Panc1 (cell line): ENCODE results near the gene ITPR3. TPM values are rescaled to one million over a fixed set of nuclear protein-coding genes. Genes with fewer than 3 reads are reported as not detected.

Experiments
- ATAC-seq: fragments of 200-7000 bp; cut with Tn5 transposase; 2 replicates; pipeline ENCODE4 v1.9.1; 2020; ENCODE audit warnings: mild to moderate bottlenecking, moderate library complexity
- BruUV-seq: library from RNA; stranded (reverse); fragments of 400-500 nt; replicated peaks from 2 replicates; lab custom pipeline; 2021; lab: Mats Ljungman, UMichigan
- CTCF ChIA-PET: fragments of 300-600 bp; sonication (Branson Sonifier 250); formaldehyde crosslinking; loops from one replicate; lab custom pipeline; 2022; ENCODE audit warnings: antibody characterized with exemption; lab: Charles Lee
- POLR2A ChIA-PET: fragments of 300-600 bp; sonication (Branson Sonifier 250); formaldehyde crosslinking; loops from one replicate; lab custom pipeline; 2022; ENCODE audit warnings: antibody characterized with exemption; lab: Charles Lee
- DNase-seq: peaks from one replicate; pipeline ENCODE4 v3.0.0-alpha.2; 2010; ENCODE audit warnings: low read depth, low spot score
- H3K27ac ChIP-seq: 2 replicates; pipeline ENCODE4 v1.5.1; 2011; ENCODE audit warnings: mild to moderate bottlenecking, low read length, inconsistent platforms
- H3K27me3 ChIP-seq: fragments of 200-500 bp; sonication (Bioruptor generic); 2 replicates; pipeline ENCODE4 v1.6.0; 2014; ENCODE audit warnings: low read length, inconsistent platforms; ENCODE audit not compliant: control insufficient read depth, insufficient read depth
- H3K36me3 ChIP-seq: fragments of 200-500 bp; sonication (Bioruptor generic); 2 replicates; pipeline ENCODE4 v1.5.1; 2014; ENCODE audit warnings: inconsistent platforms, mild to moderate bottlenecking, low read length, moderate library complexity; ENCODE audit not compliant: control insufficient read depth, insufficient read depth
- H3K4me1 ChIP-seq: 2 replicates; pipeline ENCODE4 v1.5.1; 2011; ENCODE audit warnings: inconsistent platforms, mild to moderate bottlenecking, low read length, moderate library complexity; ENCODE audit not compliant: control insufficient read depth, insufficient read depth
- H3K4me3 ChIP-seq, 2 experiments: 2 replicates each; pipeline ENCODE4 v1.5.1; 2011 to 2012; ENCODE audit warnings: low read depth in 2 of 2, low read length in 2 of 2, mild to moderate bottlenecking in 2 of 2, inconsistent platforms in 1 of 2, moderate library complexity in 1 of 2
- H3K9me3 ChIP-seq: fragments of 200-500 bp; sonication (Bioruptor generic); 2 replicates; pipeline ENCODE4 v1.5.1; 2014; ENCODE audit warnings: low read depth, mild to moderate bottlenecking, inconsistent platforms, low read length, moderate library complexity; ENCODE audit not compliant: control insufficient read depth, insufficient read depth
- CTCF ChIP-seq: fragments of 450-650 bp; IDR thresholded peaks from 2 replicates; pipeline ENCODE4 v1.5.1; 2017; ENCODE audit warnings: mild to moderate bottlenecking
- POLR2AphosphoS5 ChIP-seq: IDR thresholded peaks from 2 replicates; pipeline ENCODE4 v1.6.1; 2012; ENCODE audit warnings: mild to moderate bottlenecking, low read depth, low read length, moderate library complexity
- SIN3A ChIP-seq: IDR thresholded peaks from 2 replicates; pipeline ENCODE4 v1.6.1; 2012; ENCODE audit warnings: low read depth, mild to moderate bottlenecking, low read length, moderate library complexity, borderline replicate concordance; ENCODE audit not compliant: insufficient read depth
- TCF7L2 ChIP-seq: IDR thresholded peaks from 2 replicates; pipeline ENCODE4 v1.6.1; 2011; ENCODE audit warnings: mild to moderate bottlenecking, low read depth, low read length, inconsistent platforms
- in situ Hi-C: cut with HindIII; loops from 2 replicates; pipeline ENCODE4 v1.10.0; 2016; ENCODE audit warnings: low sequenced_read_pairs, low pct_unique_long_range_greater_than_20kb
- intact Hi-C: fragments of 100-400 bp; cut with micrococcal nuclease; formaldehyde crosslinking; loops from one replicate; pipeline ENCODE4 v1.10.0; 2022; ENCODE audit not compliant: unreplicated experiment
- total RNA-seq: library from RNA; stranded (reverse); gene quantifications from one replicate; pipeline ENCODE4 v1.2.1, GENCODE V29; 2021; ENCODE audit not compliant: unreplicated experiment
- TF ChIP-seq, protein P1 (sequence below), 2 experiments: IDR thresholded peaks; 2 replicates each; pipeline ENCODE4 v1.6.1; 2011 to 2012; ENCODE audit warnings: low read depth in 2 of 2, control low read depth in 1 of 2, low read length in 1 of 2, mild to moderate bottlenecking in 1 of 2, moderate library complexity in 1 of 2; ENCODE audit not compliant: insufficient read depth in 1 of 2

ITPR3 gene
- total RNA-seq, 1 experiment from 2014 or later = 65.8 TPM

DNA sequence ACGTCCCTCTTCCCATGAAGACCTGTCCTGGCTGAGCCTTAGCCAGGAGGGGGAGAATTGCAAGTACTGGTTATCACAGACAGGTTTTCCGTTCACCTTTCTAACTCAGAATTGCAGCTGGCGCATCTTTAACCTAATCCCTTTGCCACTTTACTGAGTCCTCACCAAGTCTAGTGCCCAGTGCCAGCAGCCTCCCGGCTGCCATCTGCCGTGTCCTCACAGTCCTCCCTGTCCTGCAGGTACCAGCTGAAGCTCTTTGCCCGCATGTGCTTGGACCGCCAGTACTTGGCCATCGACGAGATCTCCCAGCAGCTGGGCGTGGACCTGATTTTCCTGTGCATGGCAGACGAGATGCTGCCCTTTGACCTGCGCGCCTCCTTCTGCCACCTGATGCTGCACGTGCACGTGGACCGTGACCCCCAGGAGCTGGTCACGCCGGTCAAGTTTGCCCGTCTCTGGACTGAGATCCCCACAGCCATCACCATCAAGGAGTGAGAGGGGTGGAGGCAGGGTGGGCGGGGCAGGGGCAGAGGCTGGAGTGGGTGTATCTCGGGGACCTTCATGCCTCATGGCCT, 49.1 kb downstream of the ITPR3 start:
- ChIA-PET POLR2A (no interaction called here), CTCF (interaction anchor here (0.5 kb wide), 1 partner anchor 74 kb away, joined by 4 read pairs; no protein-coding TSS in a partner anchor)
- no TSS peak for BruUV-seq
- H3K9me3 ChIP-seq = no peaks in the 10 kb centered on the region
- in situ Hi-C loops (no loop called here), intact Hi-C loops (no loop called here)
- H3K27me3 ChIP-seq = no peaks in the 10 kb centered on the region
- no peaks in the 10 kb centered on the region; the same call in none of the 2 replicates for H3K36me3 ChIP-seq
- H3K4me1 ChIP-seq = peaks cover 13% of the 10 kb centered on the region
- DNase-seq = no peak
- no peak overlapping the region for H3K27ac ChIP-seq
- TF ChIP-seq CTCF (no peak), SIN3A (no peak), TCF7L2 (no peak), POLR2AphosphoS5 (no peak)
- TF ChIP-seq, protein P1, sequence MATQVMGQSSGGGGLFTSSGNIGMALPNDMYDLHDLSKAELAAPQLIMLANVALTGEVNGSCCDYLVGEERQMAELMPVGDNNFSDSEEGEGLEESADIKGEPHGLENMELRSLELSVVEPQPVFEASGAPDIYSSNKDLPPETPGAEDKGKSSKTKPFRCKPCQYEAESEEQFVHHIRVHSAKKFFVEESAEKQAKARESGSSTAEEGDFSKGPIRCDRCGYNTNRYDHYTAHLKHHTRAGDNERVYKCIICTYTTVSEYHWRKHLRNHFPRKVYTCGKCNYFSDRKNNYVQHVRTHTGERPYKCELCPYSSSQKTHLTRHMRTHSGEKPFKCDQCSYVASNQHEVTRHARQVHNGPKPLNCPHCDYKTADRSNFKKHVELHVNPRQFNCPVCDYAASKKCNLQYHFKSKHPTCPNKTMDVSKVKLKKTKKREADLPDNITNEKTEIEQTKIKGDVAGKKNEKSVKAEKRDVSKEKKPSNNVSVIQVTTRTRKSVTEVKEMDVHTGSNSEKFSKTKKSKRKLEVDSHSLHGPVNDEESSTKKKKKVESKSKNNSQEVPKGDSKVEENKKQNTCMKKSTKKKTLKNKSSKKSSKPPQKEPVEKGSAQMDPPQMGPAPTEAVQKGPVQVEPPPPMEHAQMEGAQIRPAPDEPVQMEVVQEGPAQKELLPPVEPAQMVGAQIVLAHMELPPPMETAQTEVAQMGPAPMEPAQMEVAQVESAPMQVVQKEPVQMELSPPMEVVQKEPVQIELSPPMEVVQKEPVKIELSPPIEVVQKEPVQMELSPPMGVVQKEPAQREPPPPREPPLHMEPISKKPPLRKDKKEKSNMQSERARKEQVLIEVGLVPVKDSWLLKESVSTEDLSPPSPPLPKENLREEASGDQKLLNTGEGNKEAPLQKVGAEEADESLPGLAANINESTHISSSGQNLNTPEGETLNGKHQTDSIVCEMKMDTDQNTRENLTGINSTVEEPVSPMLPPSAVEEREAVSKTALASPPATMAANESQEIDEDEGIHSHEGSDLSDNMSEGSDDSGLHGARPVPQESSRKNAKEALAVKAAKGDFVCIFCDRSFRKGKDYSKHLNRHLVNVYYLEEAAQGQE (IDR thresholded peaks at IDR 0.05; ENCODE audit: insufficient read depth in 1 of 2, low read depth in 2 of 2, low read length in 1 of 2) = no peak
- no peak overlapping the region for H3K4me3 ChIP-seq
- ATAC-seq = no peak

DNA sequence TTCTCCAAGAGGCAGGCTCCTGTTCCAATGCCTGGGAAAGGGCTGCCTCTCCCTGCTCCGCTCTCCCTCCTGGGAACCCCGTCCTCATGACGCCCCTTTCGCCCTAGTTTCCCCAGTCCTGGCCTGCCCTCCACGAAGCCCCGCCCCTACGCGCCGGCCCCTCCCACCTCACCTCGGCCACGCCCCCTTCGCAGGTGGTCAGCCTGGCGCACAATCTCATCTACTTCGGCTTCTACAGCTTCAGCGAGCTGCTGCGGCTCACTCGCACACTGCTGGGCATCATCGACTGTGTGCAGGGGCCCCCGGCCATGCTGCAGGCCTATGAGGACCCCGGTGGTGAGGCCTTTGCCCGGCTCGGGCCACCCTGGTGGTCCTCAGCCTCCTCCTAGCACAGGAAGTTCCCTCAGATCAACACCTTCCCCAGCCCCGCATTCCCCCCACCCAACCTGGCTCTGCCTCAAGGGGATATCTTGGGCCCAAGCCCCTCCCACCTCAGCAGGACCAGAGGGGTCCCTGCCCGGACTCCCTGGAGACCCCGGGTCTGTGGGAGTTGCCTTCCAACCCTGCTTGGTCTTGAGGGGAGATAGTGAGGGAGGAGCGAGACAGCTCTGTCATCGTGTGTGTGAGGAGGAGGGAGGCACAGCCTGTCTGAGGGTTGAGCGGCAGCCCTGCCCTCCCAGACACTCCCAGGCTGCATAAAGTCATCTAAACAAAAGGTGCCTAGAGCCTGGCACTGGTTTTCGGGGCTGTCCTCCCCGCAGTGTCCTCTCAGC, 50.0 kb downstream of the ITPR3 start:
- DNase-seq (no peak), ATAC-seq (no peak)
- peaks cover 13% of the 10 kb centered on the region for H3K4me1 ChIP-seq
- no TSS peak for BruUV-seq
- TF ChIP-seq SIN3A (no peak), TCF7L2 (no peak), CTCF (no peak)
- TF ChIP-seq, protein P1 (IDR thresholded peaks at IDR 0.05; ENCODE audit: insufficient read depth in 1 of 2, low read depth in 2 of 2, low read length in 1 of 2) = no peak
- no peaks in the 10 kb centered on the region for H3K27me3 ChIP-seq
- ChIA-PET CTCF (interaction anchor here (0.5 kb wide), 1 partner anchor 75 kb away, joined by 4 read pairs; no protein-coding TSS in a partner anchor), POLR2A (interaction anchor here (0.6 kb wide), 1 partner anchor 81 kb away, joined by 7 read pairs; no protein-coding TSS in a partner anchor)
- no peaks in the 10 kb centered on the region for H3K9me3 ChIP-seq
- no peak overlapping the region for H3K27ac ChIP-seq
- no peak overlapping the region for H3K4me3 ChIP-seq
- intact Hi-C loops (no loop called here), in situ Hi-C loops (no loop called here)
- H3K36me3 ChIP-seq = no peaks in the 10 kb centered on the region; the same call in none of the 2 replicates
